Esophagus mucosa (tissue), 1 donor: ENCODE measurements around the gene TAAR9. TPM values are rescaled to one million over a fixed set of nuclear protein-coding genes. Genes with fewer than 3 reads are reported as not detected.

ENCODE experiments used
- ATAC-seq: fragments of 200-7000 bp; cut with Tn5 transposase; one replicate; pipeline ENCODE4 v1.9.1; 2020
- total RNA-seq: library from RNA; stranded (reverse); gene quantifications from one replicate; pipeline ENCODE4 v1.2.4, GENCODE V29; 2023
- donor health status: DM: yes; HTN: yes; CAD: no.

The TAAR9 gene, protein sequence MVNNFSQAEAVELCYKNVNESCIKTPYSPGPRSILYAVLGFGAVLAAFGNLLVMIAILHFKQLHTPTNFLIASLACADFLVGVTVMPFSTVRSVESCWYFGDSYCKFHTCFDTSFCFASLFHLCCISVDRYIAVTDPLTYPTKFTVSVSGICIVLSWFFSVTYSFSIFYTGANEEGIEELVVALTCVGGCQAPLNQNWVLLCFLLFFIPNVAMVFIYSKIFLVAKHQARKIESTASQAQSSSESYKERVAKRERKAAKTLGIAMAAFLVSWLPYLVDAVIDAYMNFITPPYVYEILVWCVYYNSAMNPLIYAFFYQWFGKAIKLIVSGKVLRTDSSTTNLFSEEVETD
- not detected for total RNA-seq

DNA sequence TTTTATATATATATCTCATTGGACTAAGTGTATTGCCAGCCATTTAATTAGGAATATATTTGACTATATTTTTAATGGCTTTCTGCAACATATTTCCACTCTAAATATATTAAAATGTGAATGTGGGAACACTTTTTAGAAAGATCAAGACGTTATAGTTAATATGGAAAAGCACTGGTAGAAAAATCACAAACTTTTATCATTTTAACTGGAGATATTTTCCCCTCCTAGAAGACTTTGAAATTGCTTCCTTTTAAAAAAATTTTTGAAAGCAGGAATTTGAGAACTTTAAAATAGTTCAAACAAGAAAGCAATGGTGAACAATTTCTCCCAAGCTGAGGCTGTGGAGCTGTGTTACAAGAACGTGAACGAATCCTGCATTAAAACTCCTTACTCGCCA is at the start of gene TAAR9:
TSS of gene TAAR9 (plus strand) at position 301 of the 400 bp plus-strand sequence. CDS start at position 314, 13 bp downstream.
- ATAC-seq = no peak

DNA sequence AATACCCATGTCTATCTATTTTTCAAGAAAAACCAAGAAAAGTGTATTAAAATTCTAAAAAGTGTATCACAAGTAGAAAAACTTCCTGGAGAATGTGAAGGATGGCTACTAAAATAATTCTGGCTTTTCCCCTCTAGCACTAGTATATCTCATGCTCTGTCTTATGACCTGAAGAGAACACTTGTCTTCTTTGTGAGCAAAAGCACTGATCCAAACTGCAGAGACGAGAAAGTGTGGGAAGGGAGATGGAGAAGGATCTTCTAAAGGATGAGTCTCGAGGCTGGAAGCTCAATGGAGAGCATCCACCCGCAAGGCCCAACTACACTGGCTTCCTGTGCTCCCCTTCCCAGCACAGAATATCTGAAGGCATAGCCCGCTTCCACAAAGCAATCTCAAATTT is 48.7 kb upstream of the TAAR9 start:
- ATAC-seq = no peak

DNA sequence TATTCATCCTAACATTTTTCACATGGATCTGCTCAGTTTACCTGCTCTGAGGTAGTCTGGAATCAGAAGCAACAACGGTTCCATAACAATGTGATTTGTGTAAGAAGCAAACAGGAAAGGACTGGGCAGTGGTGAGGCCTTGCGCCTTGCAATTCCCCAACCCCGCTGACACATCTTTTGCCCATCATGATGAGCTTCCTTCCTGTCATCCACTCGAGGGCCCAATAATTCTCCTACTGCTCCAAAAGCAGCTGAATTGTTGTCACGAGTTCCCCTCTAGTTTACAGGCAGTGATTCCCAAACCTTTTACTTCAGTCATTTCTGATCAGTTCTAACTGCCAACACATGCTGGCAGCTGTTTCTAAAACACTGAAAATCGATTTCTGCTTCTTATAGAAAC is 48.1 kb upstream of the TAAR9 start:
- no peak for ATAC-seq

DNA sequence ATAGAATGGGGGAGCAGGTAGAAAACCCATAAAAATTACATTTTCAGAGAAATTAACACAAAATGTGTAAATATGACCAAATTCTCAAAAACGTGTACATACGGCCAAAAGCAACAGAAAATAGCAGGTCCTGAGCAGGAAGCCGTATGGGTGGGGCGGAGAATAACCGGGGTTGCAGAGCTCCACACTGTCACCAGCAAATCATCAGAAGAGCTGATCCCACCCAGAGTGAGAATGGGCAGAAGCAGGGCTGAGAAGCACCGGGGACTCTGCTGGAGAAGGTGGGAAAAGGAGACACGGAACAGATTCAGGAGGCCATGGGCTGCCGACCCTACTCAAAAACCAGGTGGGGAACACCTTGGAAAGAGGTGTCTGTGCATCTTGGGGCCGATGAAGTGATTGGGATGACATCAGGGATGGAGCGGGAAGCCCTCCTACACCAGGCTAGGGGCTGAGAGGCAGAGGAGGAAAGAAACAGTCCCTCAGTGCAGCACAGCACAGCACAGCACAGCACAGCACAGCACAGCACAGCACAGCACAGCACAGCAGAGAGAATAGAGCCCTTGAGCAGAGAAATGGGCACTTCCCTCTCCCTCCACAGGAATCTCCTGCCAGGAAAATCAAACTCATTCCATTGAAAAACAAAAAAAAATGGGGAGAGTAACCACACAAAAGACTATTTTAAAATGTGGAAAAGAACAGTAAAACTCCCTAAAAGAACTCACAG is 47.4 kb upstream of the TAAR9 start:
- ATAC-seq = no peak

DNA sequence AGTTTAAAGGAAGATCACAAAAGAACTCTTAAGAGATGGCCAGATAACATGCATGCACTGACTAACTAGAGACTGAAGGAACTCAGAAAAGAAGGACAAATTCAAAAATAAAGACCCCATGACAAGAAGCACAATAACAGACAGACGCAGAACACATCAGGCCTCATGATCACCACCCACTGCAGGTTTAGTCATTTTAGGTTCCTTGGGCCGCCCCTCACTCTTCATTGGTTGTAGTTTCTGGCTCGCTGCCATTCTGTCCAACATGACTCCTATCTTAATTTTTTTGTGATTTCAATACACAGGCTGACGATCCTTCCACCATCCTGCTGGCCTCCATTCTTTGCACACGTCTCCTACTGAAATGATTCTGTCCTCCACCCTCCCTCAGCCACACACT is 46.8 kb upstream of the TAAR9 start:
- no peak for ATAC-seq

DNA sequence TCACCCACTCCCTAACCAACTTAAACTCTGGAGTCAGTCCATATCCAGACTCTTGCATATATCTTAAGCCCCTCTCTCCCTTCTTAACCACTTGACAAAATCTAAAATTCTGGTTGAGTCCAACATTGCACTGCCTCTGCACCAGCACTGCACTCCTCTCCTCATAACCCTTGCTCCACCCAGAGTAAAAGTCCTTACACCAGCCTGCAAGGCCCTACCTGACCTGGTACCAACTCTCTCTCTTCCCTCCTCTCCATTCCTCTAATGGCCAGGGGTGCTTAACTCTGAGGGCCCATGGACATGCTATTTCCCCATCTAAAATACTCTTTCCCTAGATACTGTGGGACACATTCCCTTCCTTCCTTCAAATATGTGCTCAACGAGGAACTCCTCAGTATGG is 46.2 kb upstream of the TAAR9 start:
- ATAC-seq = no peak

DNA sequence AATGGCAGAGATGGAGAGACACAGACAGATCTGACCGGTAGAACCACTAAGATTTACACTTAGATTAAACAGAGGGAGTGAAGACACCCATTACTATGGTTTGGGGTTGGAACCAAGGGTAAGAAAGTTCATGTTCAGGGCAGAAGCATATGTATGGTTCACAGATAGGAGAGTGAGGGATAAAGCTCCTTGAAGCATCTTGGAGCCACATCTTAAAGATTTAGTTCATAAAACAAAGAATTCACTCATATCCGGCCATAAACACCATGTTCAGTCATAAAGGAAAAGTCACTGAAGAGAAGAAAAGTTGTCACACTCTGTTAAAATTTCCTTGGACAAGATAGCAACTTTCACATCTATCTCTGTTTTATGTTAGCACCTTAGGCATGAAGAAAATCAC is 43.1 kb upstream of the TAAR9 start:
- peak; percentile 75 for ATAC-seq

DNA sequence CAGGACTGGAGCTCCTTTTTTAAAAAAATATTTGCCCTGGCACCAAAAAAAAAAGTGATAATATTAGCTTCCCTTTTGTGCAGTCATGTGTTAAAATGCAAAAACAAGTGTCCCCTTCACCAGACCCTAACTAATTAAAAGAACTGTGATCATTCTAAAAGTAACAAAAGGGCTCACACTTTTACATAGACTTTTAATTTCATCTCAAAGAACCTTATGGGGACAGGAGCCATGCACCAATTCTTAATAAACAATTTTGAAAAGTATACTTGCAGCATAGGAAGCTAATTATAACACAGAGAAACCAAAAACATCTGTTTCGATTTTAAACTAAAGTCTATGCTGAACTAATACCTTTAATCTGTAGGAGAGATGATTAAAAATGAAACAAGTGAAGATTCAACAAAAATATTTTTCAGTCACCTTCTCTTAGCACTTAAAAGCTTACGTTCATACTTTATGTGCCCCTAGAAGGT is 42.4 kb upstream of the TAAR9 start:
- no peak for ATAC-seq

DNA sequence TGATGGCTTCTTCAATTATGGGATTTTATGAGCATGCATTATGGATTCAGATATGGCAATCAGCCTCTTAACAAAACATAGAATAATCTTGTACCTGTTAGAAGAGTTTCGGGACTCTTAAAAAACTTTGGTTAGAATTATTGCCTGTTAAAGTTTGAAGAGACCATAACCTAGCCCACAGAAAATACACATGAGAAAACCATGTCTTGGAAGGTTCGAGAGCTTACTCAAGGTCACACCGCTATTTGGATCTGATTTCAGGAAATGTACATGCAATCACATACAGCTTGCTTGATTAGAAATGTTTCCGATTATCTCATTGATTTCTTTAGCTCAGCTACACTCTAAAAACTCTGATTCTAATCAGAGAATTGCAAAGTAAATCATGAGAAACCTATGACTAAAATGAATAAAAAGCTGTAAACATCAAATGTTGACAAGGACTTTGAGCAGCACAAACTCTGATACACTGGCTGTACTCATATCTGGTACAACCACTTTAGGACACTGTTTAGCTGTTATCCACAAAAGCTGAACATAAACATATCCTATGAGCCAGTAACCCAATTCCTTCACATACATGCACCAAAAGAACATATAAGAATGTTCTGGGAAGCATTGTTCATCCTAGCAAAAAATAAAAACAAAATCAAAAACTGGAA is 41.4 kb upstream of the TAAR9 start:
- ATAC-seq = no peak

DNA sequence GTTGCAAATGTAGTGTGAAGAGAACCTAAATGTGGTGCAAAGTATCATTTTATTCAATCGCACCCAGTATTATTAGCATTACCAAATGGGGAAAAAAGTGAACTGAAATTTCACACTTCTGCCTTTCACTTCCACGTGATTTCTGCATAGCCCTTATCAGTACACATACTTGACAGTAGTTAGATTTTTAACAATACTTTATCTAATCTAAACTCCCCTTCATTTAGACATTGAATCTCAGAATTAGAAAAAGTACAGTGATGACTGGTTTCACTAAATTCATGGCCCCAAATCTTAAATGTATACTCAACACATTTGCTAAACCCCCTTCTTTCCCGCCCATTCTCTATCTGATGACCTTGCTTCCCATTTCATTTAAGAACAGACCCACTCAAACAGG is 39.4 kb upstream of the TAAR9 start:
- ATAC-seq = no peak

DNA sequence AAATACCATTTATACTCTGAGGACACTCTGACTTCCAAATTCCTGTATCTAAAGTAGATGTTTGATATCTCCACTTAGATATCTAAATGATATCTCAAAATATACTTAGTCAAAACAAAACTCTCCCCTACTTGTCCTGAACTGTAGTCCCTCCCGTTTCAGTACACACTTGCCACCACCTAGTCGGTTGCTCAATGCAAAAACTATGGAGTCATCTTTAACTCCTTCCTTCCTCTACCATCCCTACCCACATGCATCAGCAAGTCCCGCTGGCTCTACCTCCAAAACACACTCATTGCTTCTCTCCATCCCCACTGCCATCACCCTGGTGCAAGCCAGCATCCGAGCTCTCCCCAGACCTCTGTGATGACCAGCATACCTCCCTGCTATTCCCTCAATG is 38.3 kb upstream of the TAAR9 start:
- ATAC-seq = peak; percentile 71

DNA sequence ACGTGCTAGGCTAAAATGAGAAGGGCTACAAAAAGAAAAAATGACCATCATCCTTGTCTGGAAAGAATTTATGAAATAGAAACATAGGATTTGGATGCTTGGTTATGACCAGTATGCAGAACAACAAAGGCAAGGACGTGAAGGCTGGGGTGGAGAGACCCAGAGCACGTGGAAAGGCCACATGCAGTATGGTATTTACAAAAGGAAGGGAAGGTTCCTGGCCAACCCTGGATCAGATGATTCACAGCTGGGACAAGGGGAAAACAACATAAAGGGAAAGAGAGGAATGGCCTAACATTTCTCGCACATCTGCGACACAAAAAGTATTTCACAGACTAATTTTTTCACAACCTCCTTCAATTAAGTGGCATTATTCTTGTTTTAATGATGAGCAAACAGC is 33.3 kb upstream of the TAAR9 start:
- no peak for ATAC-seq

DNA sequence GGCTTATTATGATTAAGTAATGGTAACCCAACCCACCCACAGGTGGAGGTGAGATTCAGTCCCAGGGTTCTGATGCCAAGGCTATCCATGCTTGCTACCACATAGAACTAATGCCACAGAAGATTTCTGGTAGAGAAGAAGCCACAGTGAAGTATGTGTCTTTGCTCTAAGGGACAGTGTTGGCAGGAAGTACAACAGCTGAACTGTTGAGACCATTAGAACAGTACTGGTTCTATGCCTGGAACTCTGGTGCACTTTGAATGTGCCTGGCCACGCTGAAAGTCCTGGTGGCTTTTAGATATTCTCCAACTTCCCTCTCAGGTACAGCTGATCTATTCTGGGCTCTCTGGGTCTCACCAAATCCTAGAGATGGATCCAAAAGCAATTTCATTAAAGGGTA is 32.9 kb upstream of the TAAR9 start:
- no peak for ATAC-seq

DNA sequence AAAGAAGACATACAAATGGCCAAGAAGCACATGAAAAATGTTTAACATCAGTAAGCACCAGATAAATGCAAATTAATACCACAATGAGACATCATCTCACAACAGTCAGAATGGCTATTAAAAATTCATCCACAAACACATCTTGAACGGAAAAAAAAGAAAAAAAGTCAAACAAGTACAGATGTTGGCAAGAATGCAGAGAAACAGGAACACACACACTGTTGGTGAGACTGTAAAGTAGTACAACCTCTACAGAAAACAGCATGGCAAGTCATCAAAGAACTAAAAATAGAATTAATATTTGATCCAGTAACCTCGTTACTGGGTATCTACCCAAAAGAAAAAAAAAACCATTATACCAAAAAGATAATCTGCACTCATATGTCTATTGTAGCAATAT is 31.6 kb upstream of the TAAR9 start:
- no peak for ATAC-seq

DNA sequence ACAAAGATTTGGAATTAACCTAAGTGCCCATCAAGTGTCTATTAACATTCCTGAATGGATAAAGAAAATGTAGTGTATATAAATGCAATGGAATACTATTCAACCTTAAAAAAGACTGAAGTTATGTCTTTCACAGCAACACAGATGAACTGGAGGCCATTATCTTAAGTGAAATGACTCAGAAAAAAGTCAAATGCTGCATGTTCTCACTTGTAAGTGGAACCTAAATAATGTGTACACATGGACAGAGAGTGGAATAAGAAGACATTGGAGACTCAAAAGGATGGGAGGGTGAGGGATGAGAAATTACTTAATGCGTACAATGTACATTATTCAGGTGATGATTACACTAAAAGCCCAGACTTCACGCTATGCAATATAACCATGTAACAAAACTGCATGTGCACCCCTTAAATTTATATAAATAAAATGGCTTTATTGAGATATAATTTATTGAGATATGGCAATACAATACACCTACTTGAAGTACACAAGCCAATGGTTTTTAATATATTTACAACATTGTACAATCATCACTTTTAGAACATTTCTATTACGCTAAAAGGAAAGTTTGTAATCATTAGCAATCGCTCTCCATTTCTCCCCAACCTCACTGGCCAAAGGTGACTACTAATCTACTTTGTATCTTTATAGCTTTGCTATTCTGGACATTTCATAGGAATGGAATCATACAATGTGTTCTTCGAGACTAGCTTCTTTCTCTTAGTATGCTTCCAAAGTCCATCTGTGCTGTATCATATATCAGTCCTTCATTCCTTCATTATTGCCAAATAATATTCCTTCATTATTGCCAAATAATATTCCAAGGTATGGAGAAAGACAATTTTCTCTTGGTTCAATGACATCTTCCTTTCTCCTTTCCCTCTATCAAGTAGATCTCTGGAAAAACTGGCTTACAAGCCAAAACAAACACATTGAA is 30.9 kb upstream of the TAAR9 start:
- ATAC-seq = no peak

DNA sequence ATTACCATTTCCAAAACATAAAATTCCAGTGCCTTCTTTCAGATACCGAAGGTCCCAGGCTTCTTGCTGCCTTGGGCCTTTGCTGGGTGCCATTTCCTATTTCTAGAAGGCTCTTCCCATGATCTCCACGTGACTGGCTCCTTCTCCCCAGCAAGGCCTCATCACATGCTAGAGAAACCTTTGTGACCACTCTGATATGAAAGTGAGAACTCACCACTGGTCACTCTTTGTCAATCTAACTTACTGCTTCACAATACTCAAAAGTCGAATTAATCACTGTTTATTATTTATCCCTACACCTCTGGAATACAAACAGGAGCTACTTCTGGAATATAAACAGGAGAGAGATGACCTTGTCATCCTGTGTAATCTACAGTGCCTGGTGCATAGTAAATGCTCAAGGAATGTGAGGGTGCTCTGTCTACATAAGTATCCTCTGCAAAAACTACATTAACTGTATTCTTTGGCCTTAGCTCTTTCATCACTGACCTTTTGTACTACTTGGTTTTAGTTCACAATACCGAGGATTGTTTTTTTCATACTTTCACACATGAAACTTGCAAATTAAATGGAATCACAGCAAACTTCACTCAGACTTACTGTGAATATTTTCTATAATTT is 26.8 kb upstream of the TAAR9 start:
- no peak for ATAC-seq

DNA sequence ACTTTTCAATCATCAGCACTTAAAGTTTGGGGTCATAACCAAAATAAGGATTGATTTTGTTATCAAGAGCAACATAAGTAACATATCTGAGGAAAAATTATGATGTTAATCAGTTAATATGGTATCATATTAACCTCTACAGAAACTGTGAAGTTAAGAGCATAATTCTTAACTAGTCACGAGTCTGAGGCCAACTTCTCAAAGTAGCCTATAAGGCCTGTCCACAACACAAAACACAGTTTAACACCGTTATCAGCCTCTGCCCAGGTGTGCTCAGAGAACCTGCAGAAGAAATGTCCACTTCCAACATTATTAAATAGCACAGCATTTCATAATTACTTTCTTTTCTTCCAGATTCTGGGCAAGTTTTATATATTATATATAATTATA is 26.3 kb upstream of the TAAR9 start:
- ATAC-seq = no peak

DNA sequence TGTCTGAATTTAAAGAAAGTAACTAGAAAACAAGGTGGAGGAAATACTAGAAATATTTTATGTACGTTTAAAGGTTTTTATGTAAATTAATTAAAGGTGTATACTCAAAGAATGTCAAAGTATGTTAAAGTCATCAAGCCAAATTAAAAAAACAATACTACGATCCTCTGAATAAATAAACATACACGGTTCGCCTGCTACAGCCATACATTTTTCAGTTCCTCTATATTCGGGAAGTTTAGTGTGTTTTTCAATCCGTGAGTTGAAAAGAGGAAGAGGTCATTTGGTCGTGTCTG is 25.8 kb upstream of the TAAR9 start:
- ATAC-seq = no peak

DNA sequence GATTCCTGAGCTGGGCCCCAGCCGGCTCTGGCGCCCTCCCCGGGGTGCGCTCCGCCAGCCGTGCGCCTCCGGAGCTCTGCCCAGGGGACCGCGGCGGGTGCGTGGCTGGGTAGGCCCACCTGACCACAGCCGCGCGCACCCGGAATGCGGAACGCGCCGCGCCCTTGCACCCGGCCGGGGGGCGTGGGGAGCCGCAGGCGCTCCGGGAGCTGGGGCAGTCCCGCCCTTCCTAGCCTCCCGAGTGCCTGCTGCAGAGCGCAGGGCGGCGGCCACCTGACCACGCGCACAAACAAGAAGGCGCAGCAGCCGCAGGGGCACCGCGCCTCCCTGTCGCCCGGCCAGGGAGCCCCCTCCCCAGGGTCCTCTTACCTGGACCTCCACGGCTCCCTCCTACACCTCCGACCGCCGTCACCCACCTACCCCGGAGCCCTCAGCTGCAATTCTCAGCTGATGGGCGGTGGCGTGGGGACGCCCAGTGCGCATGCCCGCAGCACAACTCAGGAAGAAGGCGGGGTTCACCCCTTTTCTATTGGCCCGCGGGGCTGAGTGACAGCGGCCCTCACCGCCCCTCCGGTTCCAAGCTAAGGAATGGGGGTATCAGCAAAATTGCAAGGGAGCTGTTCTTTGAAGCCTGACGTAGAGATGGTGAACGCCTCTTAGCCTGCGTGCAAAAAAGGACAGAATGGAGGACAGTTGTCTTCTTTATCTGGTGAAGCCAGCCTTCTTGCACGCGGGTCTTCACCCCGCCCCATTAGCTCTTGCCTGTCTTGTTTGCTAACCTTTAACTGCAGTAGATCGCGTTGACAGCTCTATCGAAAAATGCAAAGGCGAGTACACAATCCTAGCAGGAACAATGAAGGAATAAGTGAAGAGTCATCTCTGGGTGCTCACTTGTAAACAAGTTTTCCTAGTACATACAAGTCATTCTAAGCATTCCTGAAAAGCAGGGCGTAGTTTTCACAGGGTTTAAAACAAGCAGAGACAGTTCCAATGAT is 25.1 kb upstream of the TAAR9 start, which contains the start of gene STX7:
TSS of gene STX7 (minus strand) at position 479 of the 995 bp plus-strand sequence. CDS start 9,586 bp downstream, outside the sequence.
- peak; percentile 97 for ATAC-seq

DNA sequence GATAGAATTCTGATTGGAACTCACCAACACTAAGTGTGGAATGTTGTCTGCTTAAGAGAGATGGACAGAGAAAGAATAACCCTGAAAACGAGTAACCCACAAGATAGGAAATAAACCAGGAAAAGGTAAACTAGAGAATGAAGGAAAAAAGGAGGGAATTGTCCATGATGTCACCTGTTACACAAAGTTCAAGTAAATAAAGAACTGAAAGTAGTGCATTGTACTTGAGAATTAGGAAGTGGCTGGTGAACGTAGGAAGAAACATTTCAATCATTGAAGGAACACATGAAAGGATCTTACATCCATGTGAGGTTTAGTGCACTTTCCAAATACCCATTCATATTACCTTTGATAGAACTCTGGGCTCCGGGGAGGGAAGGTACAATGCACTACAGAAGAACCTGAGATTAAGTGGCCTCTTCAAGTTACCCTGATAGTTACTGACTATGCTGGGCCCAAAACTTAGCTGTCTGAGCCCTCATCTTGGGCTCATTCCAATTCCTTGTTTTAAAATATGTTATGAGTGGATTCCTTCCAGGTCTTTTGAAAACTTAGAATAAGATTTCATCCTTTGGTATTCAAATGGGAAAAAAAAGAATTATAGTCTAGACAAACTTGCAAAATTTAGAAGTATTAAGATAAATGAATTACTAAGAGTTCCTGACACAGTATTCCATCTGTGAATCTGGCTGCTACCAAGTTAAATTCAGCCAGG is 24.1 kb upstream of the TAAR9 start:
- ATAC-seq = no peak
